ENCODE measurements around the gene RAB44. TPM values are rescaled to one million over a fixed set of nuclear protein-coding genes. Genes with fewer than 3 reads are reported as not detected.

RAB44 gene
- polyA plus RNA-seq, 1 experiment = 0.04 TPM

GRCh38 chr6:36740818-36741179, 43.2 kb downstream of the RAB44 start:
- CTCF ChIA-PET = no interaction called here
- peaks cover 5% of the 10 kb centered on the region; the same call in 1 of the 2 replicates for H3K27me3 ChIP-seq (ENCODE audit: control insufficient read depth, insufficient read depth, low read length)
- DNase-seq (ENCODE audit: low read depth) = no peak
- TF ChIP-seq CTCF (IDR thresholded peaks at IDR 0.05; ENCODE audit: insufficient read depth, low read depth, low read length) = no peak
- no peaks in the 10 kb centered on the region for H3K36me3 ChIP-seq (ENCODE audit: control insufficient read depth, insufficient read depth, low read length)
- no peak overlapping the region for H3K4me3 ChIP-seq (ENCODE audit: low read depth, low read length)
- POLR2A ChIA-PET = no interaction called here

- no peak for DNase-seq (ENCODE audit: low read depth)
- no peak for TF ChIP-seq CTCF (IDR thresholded peaks at IDR 0.05; ENCODE audit: insufficient read depth, low read depth, low read length)
- Histone ChIP-seq H3K36me3 (ENCODE audit: control insufficient read depth, insufficient read depth, low read length) (no peaks in the 10 kb centered on the region), H3K4me3 (ENCODE audit: low read depth, low read length) (no peak overlapping the region), H3K27me3 (ENCODE audit: control insufficient read depth, insufficient read depth, low read length) (peaks cover 7% of the 10 kb centered on the region; the same call in 1 of the 2 replicates)
- POLR2A ChIA-PET = no interaction called here
- CTCF ChIA-PET = no interaction called here
Measured at GRCh38 chr6:36742146-36742545, 44.5 kb downstream of the RAB44 start.

DNA sequence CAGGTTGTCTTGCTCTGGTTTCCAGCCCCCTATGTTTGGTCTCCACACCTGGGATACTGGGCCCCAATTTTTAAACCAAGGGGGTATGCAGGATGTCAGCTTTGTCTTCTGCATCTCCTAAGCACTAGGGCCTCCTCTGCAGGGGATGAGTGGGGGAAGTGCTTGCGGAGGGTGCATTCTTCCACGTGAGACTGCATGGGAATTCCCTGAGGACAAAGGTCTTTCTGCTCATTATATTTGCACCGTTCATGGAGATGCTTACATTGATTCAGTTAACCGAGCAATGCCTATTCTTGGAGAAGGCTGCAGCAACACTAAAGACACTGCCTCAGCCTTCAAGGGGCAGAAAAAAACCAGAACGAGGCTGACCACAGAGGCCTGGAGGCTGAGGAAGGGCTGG, 45.4 kb downstream of the RAB44 start:
- no peak for DNase-seq (ENCODE audit: low read depth)
- ChIA-PET POLR2A (no interaction called here), CTCF (interaction anchor here (0.6 kb wide), 1 partner anchor 16 kb away, joined by 3 read pairs; no protein-coding TSS in a partner anchor)
- TF ChIP-seq CTCF (IDR thresholded peaks at IDR 0.05; ENCODE audit: insufficient read depth, low read depth, low read length) = no peak
- H3K27me3 ChIP-seq (ENCODE audit: control insufficient read depth, insufficient read depth, low read length) = peaks cover 7% of the 10 kb centered on the region
- H3K36me3 ChIP-seq (ENCODE audit: control insufficient read depth, insufficient read depth, low read length) = no peaks in the 10 kb centered on the region
- no peak overlapping the region for H3K4me3 ChIP-seq (ENCODE audit: low read depth, low read length)

- no peak for TF ChIP-seq CTCF (IDR thresholded peaks at IDR 0.05; ENCODE audit: insufficient read depth, low read depth, low read length)
- ChIA-PET POLR2A (no interaction called here), CTCF (interaction anchor here (0.6 to 1.5 kb wide), 3 partner anchors 11 to 16 kb away, joined by 3 to 4 read pairs (median 4); no protein-coding TSS in a partner anchor)
- H3K4me3 ChIP-seq (ENCODE audit: low read depth, low read length) = no peak overlapping the region
- H3K27me3 ChIP-seq (ENCODE audit: control insufficient read depth, insufficient read depth, low read length) = peaks cover 7% of the 10 kb centered on the region
- DNase-seq (ENCODE audit: low read depth) = no peak
- H3K36me3 ChIP-seq (ENCODE audit: control insufficient read depth, insufficient read depth, low read length) = no peaks in the 10 kb centered on the region
Measured at GRCh38 chr6:36743538-36744303, 46.1 kb downstream of the RAB44 start.

DNA sequence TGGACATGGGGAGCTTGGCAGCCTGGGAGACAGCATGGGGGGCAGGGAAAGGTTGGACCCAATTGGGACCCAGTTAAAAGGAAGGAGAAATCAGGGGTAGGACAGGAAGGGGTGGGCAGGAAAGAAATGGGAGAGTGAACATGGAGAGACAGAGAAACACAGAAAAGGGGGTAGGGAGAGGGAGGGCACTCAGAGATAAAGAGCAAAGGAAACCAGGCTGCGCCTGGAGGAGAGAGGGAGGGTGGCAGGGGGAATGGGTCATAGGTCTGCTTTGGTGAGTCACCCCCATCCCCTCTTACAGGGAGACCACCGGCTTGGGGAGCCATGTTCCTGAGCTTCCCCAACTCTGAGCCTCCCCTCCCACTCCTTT, 46.7 kb downstream of the RAB44 start:
- no peaks in the 10 kb centered on the region for H3K36me3 ChIP-seq (ENCODE audit: control insufficient read depth, insufficient read depth, low read length)
- no peak for TF ChIP-seq CTCF (IDR thresholded peaks at IDR 0.05; ENCODE audit: insufficient read depth, low read depth, low read length)
- peaks cover 7% of the 10 kb centered on the region for H3K27me3 ChIP-seq (ENCODE audit: control insufficient read depth, insufficient read depth, low read length)
- CTCF ChIA-PET = interaction anchor here (1.4 to 1.5 kb wide), 2 partner anchors 12 to 15 kb away, joined by 4 read pairs; no protein-coding TSS in a partner anchor
- H3K4me3 ChIP-seq (ENCODE audit: low read depth, low read length) = no peak overlapping the region
- POLR2A ChIA-PET = no interaction called here
- no peak for DNase-seq (ENCODE audit: low read depth)
